Esophagus muscularis mucosa (tissue), 4 donors: ENCODE measurements around the gene DNAJC17. TPM values are rescaled to one million over a fixed set of nuclear protein-coding genes. Genes with fewer than 3 reads are reported as not detected.

Source experiments
- DNase-seq: peaks from one replicate; pipeline ENCODE4 v3.0.0-alpha.2; 2017; ENCODE audit errors: extremely low spot score
- H3K27ac ChIP-seq, 4 donors: fragments of 200-600 bp; sonication (generic); replicated peaks in 1 of 4; 1 replicate in 3 of 4; 2 replicates in 1 of 4; pipeline ENCODE4 v1.5.1; 2016 to 2019; ENCODE audit warnings: mild to moderate bottlenecking in 1 of 4
- H3K27me3 ChIP-seq, 4 donors: fragments of 200-600 bp; sonication (generic); one replicate each; pipeline versions ENCODE4 v1.5.1 to v1.6.0; 2016 to 2019
- H3K36me3 ChIP-seq, 4 donors: fragments of 200-600 bp; sonication (generic); one replicate each; pipeline ENCODE4 v1.5.1; 2016 to 2019
- H3K4me1 ChIP-seq, 4 donors: fragments of 200-600 bp; sonication (generic); one replicate each; pipeline ENCODE4 v1.5.1; 2016 to 2019
- H3K4me3 ChIP-seq, 4 donors: fragments of 200-600 bp; sonication (generic); 1 replicate in 2 of 4; 2 replicates in 2 of 4; pipeline ENCODE4 v1.5.1; 2016 to 2019; ENCODE audit warnings: mild to moderate bottlenecking in 4 of 4, moderate library complexity in 1 of 4
- H3K9me3 ChIP-seq, 4 donors: fragments of 200-600 bp; sonication (generic); 1 replicate in 3 of 4; 2 replicates in 1 of 4; pipeline ENCODE4 v1.5.1; 2016 to 2019
- EP300 ChIP-seq: sonication (generic); formaldehyde crosslinking; IDR thresholded peaks from one replicate; pipeline ENCODE4 v1.6.1; 2017; ENCODE audit warnings: antibody characterized with exemption
- POLR2A ChIP-seq: fragments of 450-650 bp; IDR thresholded peaks from one replicate; pipeline ENCODE4 v1.6.1; 2017; ENCODE audit warnings: antibody characterized with exemption, moderate library complexity, mild to moderate bottlenecking, low read depth
- POLR2AphosphoS5 ChIP-seq, 2 donors: sonication (generic); formaldehyde crosslinking; IDR thresholded peaks; one replicate each; pipeline ENCODE4 v1.6.1; 2017; ENCODE audit warnings: antibody characterized with exemption in 2 of 2
- WGBS: methylation state at CpG from one replicate; pipeline ENCODE4 v1.1.5; 2018; 5-methylcytosine and 5-hydroxymethylcytosine counted together
- intact Hi-C: fragments of 100-400 bp; cut with DNase I; formaldehyde crosslinking; loops from one replicate; pipeline ENCODE4 v1.15.1; 2023
- total RNA-seq, 4 donors: library from RNA; depleted of rRNA; stranded (reverse); fragments of >200 nt; gene quantifications; one replicate each; pipeline versions ENCODE4 v1.1.0 to v1.2.1, GENCODE V29; 2016
- TF ChIP-seq, protein P1 (sequence below), 3 experiments: fragments of 200-600 bp in 2 of 3; fragments of 450-650 bp in 1 of 3; sonication (generic) in 2 of 3; IDR thresholded peaks; one replicate each; pipeline ENCODE4 v1.5.1; 2017 to 2019; ENCODE audit warnings: antibody characterized with exemption in 3 of 3, mild to moderate bottlenecking in 2 of 3, moderate library complexity in 1 of 3

Gene DNAJC17
- total RNA-seq, result 10 to 100 TPM in 3 of 4 donors, 1 to 10 TPM in 1; 10.0 to 23.8 (median 13.9) TPM

DNA sequence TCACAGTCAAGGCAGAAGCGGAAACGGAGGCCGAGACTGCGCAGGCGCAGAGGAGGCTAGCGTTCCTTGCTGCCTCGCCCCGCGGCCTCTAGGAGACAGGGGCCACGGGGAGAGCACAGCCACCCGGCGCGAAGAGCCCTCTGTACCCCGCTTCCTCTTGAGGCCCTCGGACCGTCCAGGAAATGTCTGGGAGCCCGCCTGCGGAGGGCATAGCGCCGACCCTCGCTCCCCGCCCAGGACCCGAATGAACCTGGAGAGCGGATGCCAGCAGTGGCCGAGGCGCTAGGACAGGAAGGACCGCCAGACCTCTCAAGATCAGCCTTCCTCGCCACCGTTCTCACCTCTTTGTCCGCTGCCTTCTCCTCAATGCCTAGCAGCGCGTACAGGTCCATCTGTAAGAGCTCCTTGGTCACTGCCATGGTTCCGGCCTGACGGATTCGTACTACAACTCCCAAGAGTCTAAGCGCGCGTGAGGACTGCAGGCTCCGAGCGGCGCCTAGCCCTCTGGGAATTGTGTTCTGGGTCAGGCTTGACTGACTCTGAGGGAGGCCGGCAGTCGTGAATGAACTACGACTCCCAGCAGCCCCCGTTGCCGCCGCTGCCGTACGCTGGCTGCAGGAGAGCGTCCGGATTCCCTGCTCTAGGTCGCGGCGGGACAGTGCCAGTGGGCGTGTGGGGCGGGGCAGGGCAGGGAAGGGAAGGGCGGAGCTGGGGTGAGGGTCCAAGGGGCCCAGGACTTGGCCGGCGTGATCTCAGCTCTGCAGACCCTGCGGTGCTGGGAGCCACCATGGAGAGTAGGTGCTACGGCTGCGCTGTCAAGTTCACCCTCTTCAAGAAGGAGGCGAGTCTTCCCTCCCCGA lies at the start of gene DNAJC17, which contains the start of gene ZFYVE19:
Gene DNAJC17 (minus strand): TSS at position 446 of the 860 bp plus-strand sequence. CDS start 27 bp downstream, at position 419.
Gene ZFYVE19 (plus strand): TSS at position 62 of the 860 bp plus-strand sequence. CDS start 501 bp downstream, at position 563.
- 2% methylated on average over 25 of the region's 64 CpGs for WGBS
- H3K27me3 ChIP-seq, result no peaks in the 10 kb centered on the region
- peak within 1 kb of the TSS; percentile 87 to 99 (median 93) for H3K4me3 ChIP-seq
- H3K27ac ChIP-seq, result peak within 1 kb of the TSS; percentile 95 to 97 (median 96)
- TF ChIP-seq EP300 (no peak), POLR2AphosphoS5 (IDR thresholded peaks at IDR 0.05) (peak; percentile 74 to 89), POLR2A (no peak)
- TF ChIP-seq, protein P1, sequence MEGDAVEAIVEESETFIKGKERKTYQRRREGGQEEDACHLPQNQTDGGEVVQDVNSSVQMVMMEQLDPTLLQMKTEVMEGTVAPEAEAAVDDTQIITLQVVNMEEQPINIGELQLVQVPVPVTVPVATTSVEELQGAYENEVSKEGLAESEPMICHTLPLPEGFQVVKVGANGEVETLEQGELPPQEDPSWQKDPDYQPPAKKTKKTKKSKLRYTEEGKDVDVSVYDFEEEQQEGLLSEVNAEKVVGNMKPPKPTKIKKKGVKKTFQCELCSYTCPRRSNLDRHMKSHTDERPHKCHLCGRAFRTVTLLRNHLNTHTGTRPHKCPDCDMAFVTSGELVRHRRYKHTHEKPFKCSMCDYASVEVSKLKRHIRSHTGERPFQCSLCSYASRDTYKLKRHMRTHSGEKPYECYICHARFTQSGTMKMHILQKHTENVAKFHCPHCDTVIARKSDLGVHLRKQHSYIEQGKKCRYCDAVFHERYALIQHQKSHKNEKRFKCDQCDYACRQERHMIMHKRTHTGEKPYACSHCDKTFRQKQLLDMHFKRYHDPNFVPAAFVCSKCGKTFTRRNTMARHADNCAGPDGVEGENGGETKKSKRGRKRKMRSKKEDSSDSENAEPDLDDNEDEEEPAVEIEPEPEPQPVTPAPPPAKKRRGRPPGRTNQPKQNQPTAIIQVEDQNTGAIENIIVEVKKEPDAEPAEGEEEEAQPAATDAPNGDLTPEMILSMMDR (IDR thresholded peaks at IDR 0.05), result peak in 1 of 3 experiments; percentile 21
- intact Hi-C loops, result loop anchor here (2.0 kb wide), 1 partner anchor 52 kb away; the partner anchor contains the start of gene RMDN3
- no peaks in the 10 kb centered on the region for H3K9me3 ChIP-seq
- DNase-seq, result peak; percentile 98
- peaks cover 7 to 34% (median 28%) of the 10 kb centered on the region in 4 donors for H3K36me3 ChIP-seq
- peaks cover 25 to 49% (median 30%) of the 10 kb centered on the region in 4 donors for H3K4me1 ChIP-seq

GRCh38 chr15:40856746-40857145 lies 49.5 kb upstream of the DNAJC17 start:
- Histone ChIP-seq H3K27ac (no peak overlapping the region), H3K27me3 (peaks cover 0 to 48% (median 0%) of the 10 kb centered on the region in 4 donors), H3K9me3 (no peaks in the 10 kb centered on the region), H3K4me1 (peaks cover 0 to 14% (median 6%) of the 10 kb centered on the region in 4 donors), H3K4me3 (no peak overlapping the region), H3K36me3 (no peaks in the 10 kb centered on the region)
- 86% methylated on average over 5 of the region's 8 CpGs for WGBS
- no peak for DNase-seq
- intact Hi-C loops, result loop anchor here (2.0 to 5.0 kb wide), 2 partner anchors 36 to 331 kb away; no protein-coding TSS in a partner anchor
- TF ChIP-seq EP300, result no peak
- TF ChIP-seq, protein P1 (IDR thresholded peaks at IDR 0.05), result no peak

DNA sequence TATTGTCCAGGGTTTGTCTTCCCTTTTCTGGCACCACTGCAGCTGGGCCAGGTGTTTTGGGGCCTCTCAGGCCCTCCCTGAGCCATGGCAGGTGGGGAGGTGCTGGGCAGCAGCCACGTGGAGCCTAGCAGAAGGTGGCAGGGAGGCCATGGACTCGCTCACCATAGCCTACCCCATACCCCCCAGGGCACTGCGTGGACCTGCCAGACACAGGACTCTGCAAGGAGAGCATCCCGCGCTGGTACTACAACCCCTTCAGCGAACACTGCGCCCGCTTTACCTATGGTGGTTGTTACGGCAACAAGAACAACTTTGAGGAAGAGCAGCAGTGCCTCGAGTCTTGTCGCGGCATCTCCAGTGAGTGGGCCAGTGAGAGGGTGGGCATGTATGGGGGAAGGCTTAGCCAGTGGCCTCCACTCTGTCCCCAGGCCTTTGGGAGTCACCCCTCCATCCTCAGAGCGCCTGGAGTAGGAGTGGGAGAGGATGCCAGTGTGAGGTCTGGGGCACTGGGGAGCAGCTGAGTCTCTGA lies 48.5 kb upstream of the DNAJC17 start:
- no peak overlapping the region for H3K4me3 ChIP-seq
- no peak for TF ChIP-seq POLR2AphosphoS5 (IDR thresholded peaks at IDR 0.05)
- TF ChIP-seq EP300, result no peak
- TF ChIP-seq, protein P1 (IDR thresholded peaks at IDR 0.05), result no peak
- TF ChIP-seq POLR2A, result no peak
- H3K27ac ChIP-seq, result no peak overlapping the region
- no peaks in the 10 kb centered on the region for H3K9me3 ChIP-seq
- WGBS, result 86% methylated on average over 11 of the region's 13 CpGs
- no peak for DNase-seq
- H3K27me3 ChIP-seq, result peaks cover 0 to 47% (median 0%) of the 10 kb centered on the region in 4 donors
- peaks cover 0 to 14% (median 6%) of the 10 kb centered on the region in 4 donors for H3K4me1 ChIP-seq
- no peaks in the 10 kb centered on the region for H3K36me3 ChIP-seq
- intact Hi-C loops, result loop anchor here (2.0 to 5.0 kb wide), 2 partner anchors 37 to 332 kb away; no protein-coding TSS in a partner anchor

DNA sequence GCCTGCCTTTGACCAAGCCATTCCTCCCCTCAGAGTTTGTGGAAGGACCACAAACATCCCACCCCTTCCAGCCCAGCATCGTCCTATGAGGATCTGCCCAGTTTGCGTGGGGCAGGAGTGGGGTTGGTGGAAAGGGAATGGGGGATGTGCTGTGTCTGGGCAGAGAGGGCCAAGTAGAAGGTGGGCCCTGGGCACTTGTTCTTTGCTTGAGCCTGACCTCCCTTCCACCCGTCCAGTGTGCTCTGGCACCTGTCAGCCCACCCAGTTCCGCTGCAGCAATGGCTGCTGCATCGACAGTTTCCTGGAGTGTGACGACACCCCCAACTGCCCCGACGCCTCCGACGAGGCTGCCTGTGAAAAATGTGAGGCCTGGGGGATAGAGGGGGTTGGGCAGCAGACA lies 46.9 kb upstream of the DNAJC17 start:
- Histone ChIP-seq H3K4me1 (peaks cover 0 to 12% (median 6%) of the 10 kb centered on the region in 4 donors), H3K27me3 (peaks cover 0 to 40% (median 0%) of the 10 kb centered on the region in 4 donors), H3K27ac (no peak overlapping the region), H3K36me3 (no peaks in the 10 kb centered on the region), H3K4me3 (no peak overlapping the region), H3K9me3 (no peaks in the 10 kb centered on the region)
- TF ChIP-seq EP300, result no peak
- TF ChIP-seq, protein P1 (IDR thresholded peaks at IDR 0.05), result no peak
- no peak for TF ChIP-seq POLR2AphosphoS5 (IDR thresholded peaks at IDR 0.05)
- TF ChIP-seq POLR2A, result no peak
- DNase-seq, result no peak
- intact Hi-C loops, result no loop called here
- 81% methylated on average over 10 of the region's 10 CpGs for WGBS
